K562 (cell line): Measurements from ENCODE around the gene PLCG2.

Experiments used
- CREB1 ChIP-seq, 2 experiments: sonication (generic) in 1 of 2; formaldehyde crosslinking in 1 of 2; IDR thresholded peaks; 2 replicates each; pipeline versions ENCODE4 v1.6.1 to v1.8.0; 2012 to 2022; ENCODE audit warnings: inconsistent platforms in 1 of 2, mild to moderate bottlenecking in 1 of 2, missing genetic modification reagents in 1 of 2, moderate library complexity in 1 of 2
- NFYB ChIP-seq: IDR thresholded peaks from 2 replicates; pipeline ENCODE4 v1.6.1; 2011; ENCODE audit warnings: mild to moderate bottlenecking, moderate library complexity; ENCODE audit not compliant: insufficient read length; ENCODE audit errors: extremely low read depth
- TAF1 ChIP-seq: IDR thresholded peaks from 2 replicates; pipeline ENCODE4 v1.6.1; 2011; ENCODE audit warnings: mild to moderate bottlenecking, low read length, moderate library complexity; ENCODE audit not compliant: insufficient read depth, control insufficient read depth, severe bottlenecking; ENCODE audit errors: extremely low read depth
- TEAD2 ChIP-seq: fragments of 450-650 bp; IDR thresholded peaks from 2 replicates; pipeline ENCODE4 v1.6.1; 2016; ENCODE audit warnings: missing genetic modification characterization, control low read depth, missing compliant biosample characterization
- XRCC3 ChIP-seq: fragments of 450-650 bp; IDR thresholded peaks from 2 replicates; pipeline ENCODE4 v1.6.1; 2017; ENCODE audit warnings: mild to moderate bottlenecking, moderate library complexity
- ZNF274 ChIP-seq: IDR thresholded peaks from 2 replicates; pipeline ENCODE4 v1.6.1; 2011; ENCODE audit warnings: low read depth, mild to moderate bottlenecking, low read length, moderate library complexity, borderline replicate concordance
- TF ChIP-seq, protein P1 (sequence below): fragments of 250-450 bp; sonication (Bioruptor Pico); IDR thresholded peaks from 2 replicates; pipeline ENCODE4 v1.8.0; 2022; ENCODE audit warnings: moderate library complexity, mild to moderate bottlenecking, inconsistent platforms

GRCh38 chr16:81792828-81793227 lies 13.7 kb downstream of the PLCG2 start:
- no peak for TF ChIP-seq TEAD2 (tag)
- no peak for TF ChIP-seq TAF1
- TF ChIP-seq ZNF274, result no peak
- no peak for TF ChIP-seq CREB1 (IDR thresholded peaks at IDR 0.05)
- TF ChIP-seq CREB1 (CRISPR knock-in tag; IDR thresholded peaks at IDR 0.05), result no peak
- TF ChIP-seq XRCC3, result no peak
- TF ChIP-seq, protein P1, sequence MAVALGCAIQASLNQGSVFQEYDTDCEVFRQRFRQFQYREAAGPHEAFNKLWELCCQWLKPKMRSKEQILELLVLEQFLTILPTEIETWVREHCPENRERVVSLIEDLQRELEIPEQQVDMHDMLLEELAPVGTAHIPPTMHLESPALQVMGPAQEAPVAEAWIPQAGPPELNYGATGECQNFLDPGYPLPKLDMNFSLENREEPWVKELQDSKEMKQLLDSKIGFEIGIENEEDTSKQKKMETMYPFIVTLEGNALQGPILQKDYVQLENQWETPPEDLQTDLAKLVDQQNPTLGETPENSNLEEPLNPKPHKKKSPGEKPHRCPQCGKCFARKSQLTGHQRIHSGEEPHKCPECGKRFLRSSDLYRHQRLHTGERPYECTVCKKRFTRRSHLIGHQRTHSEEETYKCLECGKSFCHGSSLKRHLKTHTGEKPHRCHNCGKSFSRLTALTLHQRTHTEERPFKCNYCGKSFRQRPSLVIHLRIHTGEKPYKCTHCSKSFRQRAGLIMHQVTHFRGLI (CRISPR knock-in tag), result no peak
- no peak for TF ChIP-seq NFYB
